AG09319 (cell line): ENCODE data around the gene EXOC6B.
"Not testable (repeated sequence)": the region's sequence is repeated elsewhere in the genome, so short reads cannot be mapped to it uniquely, and the experiment has no call there.

ENCODE experiments used
- DNase-seq: peaks from one replicate; pipeline ENCODE4 v3.0.0-alpha.2; 2010; ENCODE audit warnings: low read depth; ENCODE audit errors: extremely low read depth
- CTCF ChIP-seq: IDR thresholded peaks from 2 replicates; pipeline ENCODE4 v1.5.1; 2011; ENCODE audit warnings: low read depth, mild to moderate bottlenecking, inconsistent platforms, low read length, moderate library complexity

Gene EXOC6B

GRCh38 chr2:72668647-72669046, 157.2 kb downstream of the EXOC6B start:
- no peak for TF ChIP-seq CTCF
- DNase-seq: no peak

GRCh38 chr2:72665448-72665847, 160.4 kb downstream of the EXOC6B start:
- TF ChIP-seq CTCF: no peak
- no peak for DNase-seq

- DNase-seq: no peak
- no peak for TF ChIP-seq CTCF
Observed at GRCh38 chr2:72661985-72662384, 163.8 kb downstream of the EXOC6B start.

- no peak for DNase-seq
- no peak for TF ChIP-seq CTCF
Observed at GRCh38 chr2:72649810-72650209, 176.0 kb downstream of the EXOC6B start.

- not testable (repeated sequence) for DNase-seq
Observed at GRCh38 chr2:72641221-72641620, 184.6 kb downstream of the EXOC6B start.

- TF ChIP-seq CTCF: no peak
- DNase-seq: no peak
Observed at GRCh38 chr2:72638600-72639211, 187.1 kb downstream of the EXOC6B start.

GRCh38 chr2:72636210-72636609, 189.6 kb downstream of the EXOC6B start:
- TF ChIP-seq CTCF: no peak
- no peak for DNase-seq

- TF ChIP-seq CTCF: no peak
- DNase-seq: peak; percentile 41
Observed at GRCh38 chr2:72630767-72631166, 195.1 kb downstream of the EXOC6B start.
